ENCODE measurements around the gene MAT2A.

The MAT2A gene

DNA sequence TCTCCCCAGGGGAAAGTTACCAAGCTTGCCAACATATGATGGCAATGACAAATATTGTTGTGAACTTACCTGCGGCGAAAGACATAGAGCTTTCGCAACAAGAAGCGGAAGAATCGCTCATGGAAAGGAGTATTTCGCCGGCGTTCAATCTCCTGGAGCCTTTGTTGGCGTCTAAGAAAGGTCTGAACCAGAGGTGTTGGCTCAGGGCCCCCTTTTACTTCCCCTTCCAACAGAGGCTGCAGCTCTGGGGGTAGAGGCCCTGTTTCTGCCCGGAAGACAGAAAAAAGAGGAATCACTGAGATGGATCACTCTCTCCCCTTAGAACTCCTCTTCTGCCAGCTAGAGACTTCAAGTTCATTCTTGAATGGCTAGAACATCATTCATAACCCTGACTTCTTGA is 11.5 kb downstream of the MAT2A start:
- 95% methylated on average over 10 of the region's 10 CpGs for WGBS

DNA sequence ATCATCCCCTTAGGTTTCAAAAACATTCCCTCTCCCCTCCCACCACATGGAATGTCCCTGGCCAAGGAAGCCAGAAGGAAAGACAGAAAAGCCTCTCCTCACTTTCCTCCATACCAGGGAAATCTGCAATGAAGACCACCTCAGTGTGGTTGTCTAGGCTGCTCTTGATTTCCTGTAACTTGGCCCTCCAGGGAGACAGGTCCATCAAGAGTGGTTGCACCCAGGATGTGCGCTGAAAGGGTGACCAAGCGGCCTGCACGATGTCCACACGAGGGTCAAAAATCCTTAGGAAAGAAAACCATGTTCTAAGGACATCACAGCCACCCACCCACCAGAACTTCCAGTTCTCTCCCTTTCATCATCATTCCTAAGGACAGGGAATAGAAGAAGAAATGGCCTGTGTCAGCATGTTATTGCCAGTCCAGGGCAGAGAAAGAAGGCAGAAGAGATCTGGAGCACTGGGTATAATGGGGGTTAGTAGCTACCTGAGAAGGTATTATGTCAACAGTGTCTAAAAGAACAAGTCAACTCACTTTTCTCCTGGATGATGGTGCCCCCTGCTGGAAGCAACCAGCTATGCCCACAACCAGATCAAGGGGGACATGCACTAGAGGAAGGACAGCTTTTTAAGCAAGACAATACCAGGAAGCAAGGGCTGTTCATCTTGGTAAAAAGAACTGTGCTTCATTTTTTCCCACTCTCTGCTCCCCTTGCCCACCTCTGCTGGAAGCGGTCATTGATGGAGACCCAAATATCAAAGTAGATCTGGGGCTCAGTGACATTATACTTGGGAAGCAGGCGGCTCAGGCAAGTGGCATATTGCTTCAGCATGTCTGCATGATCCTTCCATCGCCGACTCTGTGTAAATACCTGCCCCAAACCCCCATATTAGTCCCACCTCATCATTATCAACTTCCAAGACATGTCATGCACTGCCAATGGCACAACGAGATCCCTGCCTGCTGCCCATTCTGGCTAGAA is 13.0 kb downstream of the MAT2A start:
- H3K27me3 ChIP-seq (ENCODE audit: control insufficient read depth in 1 of 2, insufficient read depth in 1 of 2, low read length in 2 of 2), result no peaks in the 10 kb centered on the region
- peak overlapping the region; percentile 24 for H2AK5ac ChIP-seq (ENCODE audit: low read length, severe bottlenecking)
- DNase-seq, result peak; percentile 77
- no peak overlapping the region for H2BK15ac ChIP-seq (ENCODE audit: low read depth, poor library complexity, severe bottlenecking)
- H3K4ac ChIP-seq (ENCODE audit: low read depth in 1 of 2, low read length in 2 of 2), result no peak overlapping the region
- H4K91ac ChIP-seq (ENCODE audit: low read length), result no peak overlapping the region
- H3K14ac ChIP-seq (ENCODE audit: low read length in 2 of 2), result no peak overlapping the region
- H2BK12ac ChIP-seq (ENCODE audit: low read length in 2 of 2), result no peak overlapping the region
- H2BK120ac ChIP-seq (ENCODE audit: low read depth, low read length), result no peak overlapping the region
- peaks cover 19% of the 10 kb centered on the region for H3K79me1 ChIP-seq (replicated peaks; ENCODE audit: low read length, poor library complexity, severe bottlenecking)
- WGBS, result 74% methylated on average over 7 of the region's 9 CpGs
- no peak overlapping the region for H2BK5ac ChIP-seq (ENCODE audit: low read depth, low read length, poor library complexity, severe bottlenecking)
- H3K4me2 ChIP-seq (ENCODE audit: low read length, poor library complexity, severe bottlenecking), result no peak overlapping the region
- peaks cover 43 to 74% of the 10 kb centered on the region in 2 experiments for H3K36me3 ChIP-seq (ENCODE audit: control insufficient read depth in 1 of 2, insufficient read depth in 2 of 2, low read depth in 1 of 2, low read length in 2 of 2)
- H2AFZ ChIP-seq (ENCODE audit: low read depth, low read length), result no peak overlapping the region
- no peak overlapping the region for H4K8ac ChIP-seq (ENCODE audit: low read length)
- no peak overlapping the region for H3K18ac ChIP-seq (ENCODE audit: low read depth in 1 of 2, low read length in 2 of 2)
- no peak overlapping the region for H3K23ac ChIP-seq (ENCODE audit: low read length in 2 of 2)
- H3K4me3 ChIP-seq (ENCODE audit: insufficient read depth in 1 of 2, low read depth in 1 of 2, low read length in 2 of 2), result no peak overlapping the region
- H3K4me1 ChIP-seq (ENCODE audit: control insufficient read depth, insufficient read depth, low read depth, low read length), result peaks cover 8% of the 10 kb centered on the region
- no peaks in the 10 kb centered on the region for H3K9me3 ChIP-seq (ENCODE audit: control insufficient read depth, low read length)
- H3K9ac ChIP-seq (ENCODE audit: low read length), result peak overlapping the region; percentile 64
- no peak overlapping the region for H3K27ac ChIP-seq (ENCODE audit: low read length, poor library complexity, severe bottlenecking)

More for the DNA sequence above, 11.5 kb downstream of the MAT2A start:
- Histone ChIP-seq H2AFZ (ENCODE audit: low read depth, low read length) (no peak overlapping the region), H3K27me3 (ENCODE audit: control insufficient read depth in 1 of 2, insufficient read depth in 1 of 2, low read length in 2 of 2) (no peaks in the 10 kb centered on the region), H3K36me3 (ENCODE audit: control insufficient read depth in 1 of 2, insufficient read depth in 2 of 2, low read depth in 1 of 2, low read length in 2 of 2) (peaks cover 47 to 68% of the 10 kb centered on the region in 2 experiments), H3K14ac (ENCODE audit: low read length in 2 of 2) (no peak overlapping the region), H3K4me2 (ENCODE audit: low read length, poor library complexity, severe bottlenecking) (no peak overlapping the region), H2BK120ac (ENCODE audit: low read depth, low read length) (no peak overlapping the region), H2BK15ac (ENCODE audit: low read depth, poor library complexity, severe bottlenecking) (no peak overlapping the region), H3K79me1 (replicated peaks; ENCODE audit: low read length, poor library complexity, severe bottlenecking) (peaks cover 15% of the 10 kb centered on the region), H3K9me3 (ENCODE audit: control insufficient read depth, low read length) (no peaks in the 10 kb centered on the region), H2BK5ac (ENCODE audit: low read depth, low read length, poor library complexity, severe bottlenecking) (no peak overlapping the region), H3K23ac (ENCODE audit: low read length in 2 of 2) (no peak overlapping the region), H3K4me1 (ENCODE audit: control insufficient read depth, insufficient read depth, low read depth, low read length) (peaks cover 8% of the 10 kb centered on the region), H2AK5ac (ENCODE audit: low read length, severe bottlenecking) (no peak overlapping the region), H2BK12ac (ENCODE audit: low read length in 2 of 2) (no peak overlapping the region), H3K4me3 (ENCODE audit: insufficient read depth in 1 of 2, low read depth in 1 of 2, low read length in 2 of 2) (no peak overlapping the region), H4K91ac (ENCODE audit: low read length) (no peak overlapping the region), H3K9ac (ENCODE audit: low read length) (peak overlapping the region; percentile 64), H3K18ac (ENCODE audit: low read depth in 1 of 2, low read length in 2 of 2) (no peak overlapping the region), H3K4ac (ENCODE audit: low read depth in 1 of 2, low read length in 2 of 2) (no peak overlapping the region), H3K27ac (ENCODE audit: low read length, poor library complexity, severe bottlenecking) (peak overlapping the region; percentile 74), H4K8ac (ENCODE audit: low read length) (no peak overlapping the region)
- DNase-seq, result no peak

DNA sequence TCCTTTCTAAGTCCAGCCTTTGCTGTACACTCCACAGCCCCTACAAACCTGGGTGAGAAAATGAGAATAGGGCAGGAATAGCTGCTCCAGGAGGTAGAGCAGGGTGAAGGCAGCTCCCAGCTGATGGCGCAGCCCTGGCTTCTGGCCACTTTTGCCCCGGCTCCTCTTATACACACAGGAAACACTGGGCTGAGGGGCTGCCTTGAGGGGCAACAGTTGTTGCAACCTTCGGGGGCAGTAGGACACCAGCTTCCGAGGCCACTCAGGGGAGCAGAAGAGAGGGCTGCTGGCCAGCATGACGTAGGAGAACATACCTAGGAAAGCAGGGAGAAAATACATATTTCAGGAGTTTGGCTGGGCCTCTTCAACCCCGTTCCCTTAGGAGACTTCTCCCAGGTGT is 14.2 kb downstream of the MAT2A start:
- H3K23ac ChIP-seq (ENCODE audit: low read length in 2 of 2), result no peak overlapping the region
- H3K4me3 ChIP-seq (ENCODE audit: insufficient read depth in 1 of 2, low read depth in 1 of 2, low read length in 2 of 2), result no peak overlapping the region
- peaks cover 40 to 81% of the 10 kb centered on the region in 2 experiments for H3K36me3 ChIP-seq (ENCODE audit: control insufficient read depth in 1 of 2, insufficient read depth in 2 of 2, low read depth in 1 of 2, low read length in 2 of 2)
- no peak overlapping the region for H2BK120ac ChIP-seq (ENCODE audit: low read depth, low read length)
- 84% methylated on average over 6 of the region's 6 CpGs for whole genome bisulfite sequencing
- H2AK5ac ChIP-seq (ENCODE audit: low read length, severe bottlenecking), result no peak overlapping the region
- DNase-seq, result no peak
- H3K9me3 ChIP-seq (ENCODE audit: control insufficient read depth, low read length), result no peaks in the 10 kb centered on the region
- H2BK15ac ChIP-seq (ENCODE audit: low read depth, poor library complexity, severe bottlenecking), result no peak overlapping the region
- H3K4ac ChIP-seq (ENCODE audit: low read depth in 1 of 2, low read length in 2 of 2), result no peak overlapping the region
- no peak overlapping the region for H2BK12ac ChIP-seq (ENCODE audit: low read length in 2 of 2)
- no peak overlapping the region for H3K18ac ChIP-seq (ENCODE audit: low read depth in 1 of 2, low read length in 2 of 2)
- H3K9ac ChIP-seq (ENCODE audit: low read length), result no peak overlapping the region
- H3K27me3 ChIP-seq (ENCODE audit: control insufficient read depth in 1 of 2, insufficient read depth in 1 of 2, low read length in 2 of 2), result no peaks in the 10 kb centered on the region
- no peak overlapping the region for H4K8ac ChIP-seq (ENCODE audit: low read length)
- H3K79me1 ChIP-seq (replicated peaks; ENCODE audit: low read length, poor library complexity, severe bottlenecking), result peaks cover 20% of the 10 kb centered on the region
- H3K4me2 ChIP-seq (ENCODE audit: low read length, poor library complexity, severe bottlenecking), result no peak overlapping the region
- no peak overlapping the region for H4K91ac ChIP-seq (ENCODE audit: low read length)
- H2AFZ ChIP-seq (ENCODE audit: low read depth, low read length), result no peak overlapping the region
- no peak overlapping the region for H2BK5ac ChIP-seq (ENCODE audit: low read depth, low read length, poor library complexity, severe bottlenecking)
- H3K27ac ChIP-seq (ENCODE audit: low read length, poor library complexity, severe bottlenecking), result no peak overlapping the region
- H3K14ac ChIP-seq (ENCODE audit: low read length in 2 of 2), result no peak overlapping the region
- peaks cover 8% of the 10 kb centered on the region for H3K4me1 ChIP-seq (ENCODE audit: control insufficient read depth, insufficient read depth, low read depth, low read length)

DNA sequence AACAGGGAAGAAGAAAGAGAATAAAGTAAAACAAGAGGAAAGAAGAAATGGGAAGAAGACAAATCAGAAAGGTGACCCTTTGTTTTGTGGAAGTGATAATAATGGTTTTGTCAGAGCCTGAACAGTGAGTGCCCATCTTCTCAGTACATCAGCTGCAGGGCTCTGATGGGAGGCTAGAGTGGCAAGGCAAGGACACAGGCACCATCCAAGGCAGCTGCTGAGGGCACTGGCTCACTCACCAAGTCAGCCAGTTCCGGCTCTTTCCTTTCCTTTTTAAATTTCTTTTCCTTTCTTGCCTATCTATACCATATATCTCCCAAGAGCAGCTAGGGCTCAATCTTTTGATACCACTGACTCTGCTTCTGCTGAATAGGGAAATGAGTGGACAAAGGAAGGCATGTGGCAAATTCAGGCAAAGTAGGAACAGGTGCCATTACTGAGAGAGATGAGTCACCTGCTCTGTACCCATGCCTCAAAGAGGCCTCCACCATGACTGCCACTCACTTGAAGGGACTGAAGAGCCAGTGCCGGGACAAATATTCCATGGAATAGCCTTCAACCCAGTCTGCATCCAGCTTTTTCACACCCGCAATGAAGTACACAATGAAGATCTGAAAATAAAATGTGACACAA is 16.1 kb downstream of the MAT2A start:
- peaks cover 28% of the 10 kb centered on the region for H3K79me1 ChIP-seq (replicated peaks; ENCODE audit: low read length, poor library complexity, severe bottlenecking)
- H3K4ac ChIP-seq (ENCODE audit: low read depth in 1 of 2, low read length in 2 of 2), result no peak overlapping the region
- H3K27ac ChIP-seq (ENCODE audit: low read length, poor library complexity, severe bottlenecking), result no peak overlapping the region
- WGBS, result 100% methylated on average over 1 of the region's 3 CpGs
- H3K9ac ChIP-seq (ENCODE audit: low read length), result no peak overlapping the region
- no peak overlapping the region for H3K4me3 ChIP-seq (ENCODE audit: insufficient read depth in 1 of 2, low read depth in 1 of 2, low read length in 2 of 2)
- H2AFZ ChIP-seq (ENCODE audit: low read depth, low read length), result no peak overlapping the region
- H3K4me2 ChIP-seq (ENCODE audit: low read length, poor library complexity, severe bottlenecking), result no peak overlapping the region
- H3K4me1 ChIP-seq (ENCODE audit: control insufficient read depth, insufficient read depth, low read depth, low read length), result peaks cover 4% of the 10 kb centered on the region
- H3K27me3 ChIP-seq (ENCODE audit: control insufficient read depth in 1 of 2, insufficient read depth in 1 of 2, low read length in 2 of 2), result no peaks in the 10 kb centered on the region
- H2AK5ac ChIP-seq (ENCODE audit: low read length, severe bottlenecking), result no peak overlapping the region
- H2BK15ac ChIP-seq (ENCODE audit: low read depth, poor library complexity, severe bottlenecking), result no peak overlapping the region
- H3K14ac ChIP-seq (ENCODE audit: low read length in 2 of 2), result no peak overlapping the region
- no peak overlapping the region for H4K91ac ChIP-seq (ENCODE audit: low read length)
- H2BK12ac ChIP-seq (ENCODE audit: low read length in 2 of 2), result no peak overlapping the region
- H3K18ac ChIP-seq (ENCODE audit: low read depth in 1 of 2, low read length in 2 of 2), result no peak overlapping the region
- H3K23ac ChIP-seq (ENCODE audit: low read length in 2 of 2), result no peak overlapping the region
- H3K36me3 ChIP-seq (ENCODE audit: control insufficient read depth in 1 of 2, insufficient read depth in 2 of 2, low read depth in 1 of 2, low read length in 2 of 2), result peaks cover 47 to 83% of the 10 kb centered on the region in 2 experiments
- H4K8ac ChIP-seq (ENCODE audit: low read length), result no peak overlapping the region
- no peaks in the 10 kb centered on the region for H3K9me3 ChIP-seq (ENCODE audit: control insufficient read depth, low read length)
- H2BK120ac ChIP-seq (ENCODE audit: low read depth, low read length), result no peak overlapping the region
- DNase-seq, result no peak
- H2BK5ac ChIP-seq (ENCODE audit: low read depth, low read length, poor library complexity, severe bottlenecking), result no peak overlapping the region
